IMR-90 (cell line): ENCODE results near the gene SPACA7.
"Not testable (repeated sequence)": the region's sequence is repeated elsewhere in the genome, so short reads cannot be mapped to it uniquely, and the experiment has no call there.

Experiments
- BHLHE40 ChIP-seq: fragments of 150-350 bp; IDR thresholded peaks from 2 replicates; pipeline ENCODE4 v1.6.1; 2016; ENCODE audit warnings: mild to moderate bottlenecking, low read depth, low read length
- CEBPB ChIP-seq: IDR thresholded peaks from 2 replicates; pipeline ENCODE4 v1.6.1; 2012; ENCODE audit warnings: low read depth, low read length, improper control_type of control experiment
- CHD1 ChIP-seq: IDR thresholded peaks from 2 replicates; pipeline ENCODE4 v1.6.1; 2012; ENCODE audit warnings: low read depth, low read length, improper control_type of control experiment
- FOS ChIP-seq: fragments of 150-350 bp; IDR thresholded peaks from 2 replicates; pipeline ENCODE4 v1.6.1; 2016; ENCODE audit warnings: low read depth, low read length
- MAZ ChIP-seq: IDR thresholded peaks from 2 replicates; pipeline ENCODE4 v1.6.1; 2012; ENCODE audit warnings: low read depth, mild to moderate bottlenecking, low read length, improper control_type of control experiment, moderate library complexity, borderline replicate concordance
- MXI1 ChIP-seq: IDR thresholded peaks from 2 replicates; pipeline ENCODE4 v1.6.1; 2012; ENCODE audit warnings: low read depth, mild to moderate bottlenecking, low read length, moderate library complexity, borderline replicate concordance
- POLR2A ChIP-seq: IDR thresholded peaks from 2 replicates; pipeline ENCODE4 v1.6.1; 2012; ENCODE audit warnings: mild to moderate bottlenecking, low read depth, low read length
- RAD21 ChIP-seq: IDR thresholded peaks from 2 replicates; pipeline ENCODE4 v1.6.1; 2012; ENCODE audit warnings: low read length, improper control_type of control experiment
- RCOR1 ChIP-seq: IDR thresholded peaks from 2 replicates; pipeline ENCODE4 v1.6.1; 2012; ENCODE audit warnings: mild to moderate bottlenecking, low read length, improper control_type of control experiment; ENCODE audit not compliant: insufficient replicate concordance
- RFX5 ChIP-seq: IDR thresholded peaks from 2 replicates; pipeline ENCODE4 v1.8.0; 2012; ENCODE audit warnings: low read depth, mild to moderate bottlenecking, low read length, moderate library complexity
- SMC3 ChIP-seq: fragments of 150-350 bp; IDR thresholded peaks from 2 replicates; pipeline ENCODE4 v1.6.1; 2016; ENCODE audit warnings: low read depth, mild to moderate bottlenecking, antibody characterized with exemption, low read length, moderate library complexity
- TF ChIP-seq, protein P1 (sequence below): conservative IDR thresholded peaks from 2 replicates; pipeline ENCODE4 v1.5.1; 2012; ENCODE audit warnings: mild to moderate bottlenecking, low read depth, low read length, improper control_type of control experiment
- TF ChIP-seq, protein P2 (sequence below): fragments of 150-350 bp; IDR thresholded peaks from 2 replicates; pipeline ENCODE4 v1.6.1; 2016; ENCODE audit warnings: low read depth, mild to moderate bottlenecking, low read length, moderate library complexity, borderline replicate concordance
- TF ChIP-seq, protein P3 (sequence below): fragments of 150-350 bp; IDR thresholded peaks from 2 replicates; pipeline ENCODE4 v1.6.1; 2017; ENCODE audit warnings: mild to moderate bottlenecking, antibody characterized with exemption, low read length, low read depth

DNA sequence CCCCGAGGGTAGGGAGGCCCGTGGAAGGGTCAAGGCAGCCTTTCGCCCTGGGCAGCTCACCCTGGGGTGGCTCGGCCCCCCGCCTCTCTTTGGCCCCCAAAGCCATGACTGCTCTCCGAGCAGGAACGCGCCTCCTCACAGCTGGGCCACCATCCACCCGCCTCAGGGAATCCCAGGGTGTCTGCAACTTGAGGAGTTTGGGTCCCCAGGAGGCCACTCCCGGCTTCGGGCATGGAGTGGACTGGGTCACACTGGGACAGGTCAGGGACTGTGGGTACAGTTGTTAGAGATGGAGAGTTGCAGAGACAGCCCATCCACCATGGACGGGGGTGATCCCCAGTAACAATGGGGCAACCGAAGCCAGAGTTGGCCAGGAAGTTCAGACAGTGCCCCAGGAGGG, 19.8 kb downstream of the SPACA7 start:
- TF ChIP-seq CHD1, SMC3, RCOR1, RFX5, POLR2A, MAZ, BHLHE40, CEBPB, RAD21, FOS, MXI1: not testable (repeated sequence)
- TF ChIP-seq, protein P1, sequence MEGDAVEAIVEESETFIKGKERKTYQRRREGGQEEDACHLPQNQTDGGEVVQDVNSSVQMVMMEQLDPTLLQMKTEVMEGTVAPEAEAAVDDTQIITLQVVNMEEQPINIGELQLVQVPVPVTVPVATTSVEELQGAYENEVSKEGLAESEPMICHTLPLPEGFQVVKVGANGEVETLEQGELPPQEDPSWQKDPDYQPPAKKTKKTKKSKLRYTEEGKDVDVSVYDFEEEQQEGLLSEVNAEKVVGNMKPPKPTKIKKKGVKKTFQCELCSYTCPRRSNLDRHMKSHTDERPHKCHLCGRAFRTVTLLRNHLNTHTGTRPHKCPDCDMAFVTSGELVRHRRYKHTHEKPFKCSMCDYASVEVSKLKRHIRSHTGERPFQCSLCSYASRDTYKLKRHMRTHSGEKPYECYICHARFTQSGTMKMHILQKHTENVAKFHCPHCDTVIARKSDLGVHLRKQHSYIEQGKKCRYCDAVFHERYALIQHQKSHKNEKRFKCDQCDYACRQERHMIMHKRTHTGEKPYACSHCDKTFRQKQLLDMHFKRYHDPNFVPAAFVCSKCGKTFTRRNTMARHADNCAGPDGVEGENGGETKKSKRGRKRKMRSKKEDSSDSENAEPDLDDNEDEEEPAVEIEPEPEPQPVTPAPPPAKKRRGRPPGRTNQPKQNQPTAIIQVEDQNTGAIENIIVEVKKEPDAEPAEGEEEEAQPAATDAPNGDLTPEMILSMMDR = not testable (repeated sequence)
- TF ChIP-seq, protein P2, sequence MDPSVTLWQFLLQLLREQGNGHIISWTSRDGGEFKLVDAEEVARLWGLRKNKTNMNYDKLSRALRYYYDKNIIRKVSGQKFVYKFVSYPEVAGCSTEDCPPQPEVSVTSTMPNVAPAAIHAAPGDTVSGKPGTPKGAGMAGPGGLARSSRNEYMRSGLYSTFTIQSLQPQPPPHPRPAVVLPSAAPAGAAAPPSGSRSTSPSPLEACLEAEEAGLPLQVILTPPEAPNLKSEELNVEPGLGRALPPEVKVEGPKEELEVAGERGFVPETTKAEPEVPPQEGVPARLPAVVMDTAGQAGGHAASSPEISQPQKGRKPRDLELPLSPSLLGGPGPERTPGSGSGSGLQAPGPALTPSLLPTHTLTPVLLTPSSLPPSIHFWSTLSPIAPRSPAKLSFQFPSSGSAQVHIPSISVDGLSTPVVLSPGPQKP = not testable (repeated sequence)
- TF ChIP-seq, protein P3, sequence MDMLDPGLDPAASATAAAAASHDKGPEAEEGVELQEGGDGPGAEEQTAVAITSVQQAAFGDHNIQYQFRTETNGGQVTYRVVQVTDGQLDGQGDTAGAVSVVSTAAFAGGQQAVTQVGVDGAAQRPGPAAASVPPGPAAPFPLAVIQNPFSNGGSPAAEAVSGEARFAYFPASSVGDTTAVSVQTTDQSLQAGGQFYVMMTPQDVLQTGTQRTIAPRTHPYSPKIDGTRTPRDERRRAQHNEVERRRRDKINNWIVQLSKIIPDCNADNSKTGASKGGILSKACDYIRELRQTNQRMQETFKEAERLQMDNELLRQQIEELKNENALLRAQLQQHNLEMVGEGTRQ = not testable (repeated sequence)
